A673 (cell line): ENCODE measurements around the gene IFITM5.

Experiments used
- CTCF ChIP-seq: fragments of 300-800, 200-600 bp; sonication (generic); conservative IDR thresholded peaks from 2 replicates; pipeline ENCODE4 v1.5.1; 2017; ENCODE audit warnings: low read depth, mild to moderate bottlenecking, antibody characterized with exemption, low read length, moderate library complexity, mixed read lengths
- EZH2 ChIP-seq: fragments of 200-600 bp; sonication (generic); IDR thresholded peaks from 2 replicates; pipeline ENCODE4 v1.6.1; 2017; ENCODE audit warnings: borderline replicate concordance, low read depth, mild to moderate bottlenecking, mixed read lengths, antibody characterized with exemption, low read length; ENCODE audit not compliant: poor library complexity, severe bottlenecking

- TF ChIP-seq CTCF (no peak), EZH2 (no peak)
Measured at GRCh38 chr11:267491-267994, 31.8 kb downstream of the IFITM5 start.
